ENCODE data around the gene DOCK8.

DOCK8 gene

DNA sequence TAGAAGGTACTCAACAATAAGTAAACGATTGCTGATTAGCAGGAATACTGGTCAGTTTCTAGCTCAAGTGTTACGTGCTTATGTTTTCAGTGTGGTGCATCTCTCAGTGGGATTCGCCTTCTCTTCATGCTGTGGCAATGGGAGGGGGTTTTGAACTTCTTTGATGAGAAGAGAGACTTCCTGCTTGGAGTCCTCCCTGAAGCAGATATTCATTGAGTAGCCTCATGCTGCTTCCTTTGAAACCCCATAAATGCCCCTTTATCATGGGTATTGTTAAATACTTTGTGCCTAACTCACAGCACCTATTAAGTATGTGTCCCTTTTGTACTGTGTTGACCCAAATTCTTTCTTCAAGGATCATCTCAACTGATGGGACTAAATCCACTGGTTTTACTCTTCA, 116.5 kb downstream of the DOCK8 start:
- TF ChIP-seq, protein P1, sequence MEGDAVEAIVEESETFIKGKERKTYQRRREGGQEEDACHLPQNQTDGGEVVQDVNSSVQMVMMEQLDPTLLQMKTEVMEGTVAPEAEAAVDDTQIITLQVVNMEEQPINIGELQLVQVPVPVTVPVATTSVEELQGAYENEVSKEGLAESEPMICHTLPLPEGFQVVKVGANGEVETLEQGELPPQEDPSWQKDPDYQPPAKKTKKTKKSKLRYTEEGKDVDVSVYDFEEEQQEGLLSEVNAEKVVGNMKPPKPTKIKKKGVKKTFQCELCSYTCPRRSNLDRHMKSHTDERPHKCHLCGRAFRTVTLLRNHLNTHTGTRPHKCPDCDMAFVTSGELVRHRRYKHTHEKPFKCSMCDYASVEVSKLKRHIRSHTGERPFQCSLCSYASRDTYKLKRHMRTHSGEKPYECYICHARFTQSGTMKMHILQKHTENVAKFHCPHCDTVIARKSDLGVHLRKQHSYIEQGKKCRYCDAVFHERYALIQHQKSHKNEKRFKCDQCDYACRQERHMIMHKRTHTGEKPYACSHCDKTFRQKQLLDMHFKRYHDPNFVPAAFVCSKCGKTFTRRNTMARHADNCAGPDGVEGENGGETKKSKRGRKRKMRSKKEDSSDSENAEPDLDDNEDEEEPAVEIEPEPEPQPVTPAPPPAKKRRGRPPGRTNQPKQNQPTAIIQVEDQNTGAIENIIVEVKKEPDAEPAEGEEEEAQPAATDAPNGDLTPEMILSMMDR (IDR thresholded peaks at IDR 0.05; ENCODE audit: low read depth, low read length, missing control alignments): no peak
- DNase-seq (ENCODE audit: extremely low read depth, low read depth): no peak
- H3K4me3 ChIP-seq (replicated peaks; ENCODE audit: low read depth, low read length): no peak overlapping the region

DNA sequence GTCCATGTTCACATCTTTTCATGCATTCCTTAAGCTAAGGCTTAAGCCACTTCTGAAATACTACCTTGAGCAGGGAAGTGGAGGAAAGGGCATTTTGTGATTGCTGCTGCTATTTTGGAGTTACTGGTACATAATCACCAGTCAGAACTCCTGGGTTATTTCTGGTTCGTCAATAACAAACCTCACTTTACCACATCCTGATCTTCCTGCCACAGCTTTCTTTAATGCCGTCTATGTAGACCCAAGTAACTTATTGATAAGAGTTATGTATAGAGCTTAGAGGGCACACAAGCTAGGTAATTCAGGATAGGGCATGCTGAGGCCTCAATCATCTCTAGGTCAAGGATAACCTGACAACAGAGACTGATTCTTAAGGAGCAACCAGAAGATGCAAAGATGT, 120.7 kb downstream of the DOCK8 start:
- H3K4me3 ChIP-seq (replicated peaks; ENCODE audit: low read depth, low read length): no peak overlapping the region
- TF ChIP-seq, protein P1 (IDR thresholded peaks at IDR 0.05; ENCODE audit: low read depth, low read length, missing control alignments): no peak
- no peak for DNase-seq (ENCODE audit: extremely low read depth, low read depth)

DNA sequence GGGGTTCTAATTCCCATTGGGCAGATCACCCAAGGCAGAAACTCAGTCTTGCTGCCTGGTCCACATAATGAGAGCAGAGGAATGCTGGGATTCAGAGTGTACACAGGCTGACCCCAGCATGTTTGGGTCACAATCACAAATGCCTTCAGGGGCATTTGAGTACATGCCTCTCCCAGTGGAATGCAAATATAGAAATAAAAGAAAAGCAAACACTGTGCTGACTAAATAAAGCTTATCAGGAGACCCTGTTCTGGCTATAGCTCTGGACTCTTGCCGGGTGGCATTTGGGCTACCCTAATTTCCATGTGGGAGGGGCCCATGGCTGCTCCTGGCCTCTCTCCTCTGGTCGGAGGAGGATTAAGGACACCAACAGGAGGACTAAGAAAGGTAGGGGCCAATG, 121.4 kb downstream of the DOCK8 start:
- TF ChIP-seq, protein P1 (IDR thresholded peaks at IDR 0.05; ENCODE audit: low read depth, low read length, missing control alignments): no peak
- DNase-seq (ENCODE audit: extremely low read depth, low read depth): no peak
- H3K4me3 ChIP-seq (replicated peaks; ENCODE audit: low read depth, low read length): no peak overlapping the region

DNA sequence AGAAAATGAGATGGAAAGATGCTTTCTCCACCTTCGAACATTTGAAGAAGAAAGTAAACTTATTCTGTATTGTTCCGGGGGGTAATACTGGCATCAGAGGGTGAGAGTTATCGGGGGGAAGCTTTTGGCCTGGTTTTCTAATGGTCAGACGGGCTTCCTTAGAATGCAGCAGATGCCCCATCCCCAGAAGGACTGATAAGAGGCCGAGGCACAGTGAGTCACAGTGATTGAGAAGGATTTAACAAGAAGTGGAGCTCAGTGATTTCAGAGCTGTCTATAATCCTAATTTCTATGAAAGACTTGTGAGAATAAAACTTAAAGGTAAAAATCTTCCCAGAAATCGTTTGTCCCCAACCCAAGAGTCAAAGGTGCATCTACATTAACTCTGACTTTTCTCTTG, 123.9 kb downstream of the DOCK8 start:
- H3K4me3 ChIP-seq (replicated peaks; ENCODE audit: low read depth, low read length): no peak overlapping the region
- DNase-seq (ENCODE audit: extremely low read depth, low read depth): no peak
- TF ChIP-seq, protein P1 (IDR thresholded peaks at IDR 0.05; ENCODE audit: low read depth, low read length, missing control alignments): no peak

DNA sequence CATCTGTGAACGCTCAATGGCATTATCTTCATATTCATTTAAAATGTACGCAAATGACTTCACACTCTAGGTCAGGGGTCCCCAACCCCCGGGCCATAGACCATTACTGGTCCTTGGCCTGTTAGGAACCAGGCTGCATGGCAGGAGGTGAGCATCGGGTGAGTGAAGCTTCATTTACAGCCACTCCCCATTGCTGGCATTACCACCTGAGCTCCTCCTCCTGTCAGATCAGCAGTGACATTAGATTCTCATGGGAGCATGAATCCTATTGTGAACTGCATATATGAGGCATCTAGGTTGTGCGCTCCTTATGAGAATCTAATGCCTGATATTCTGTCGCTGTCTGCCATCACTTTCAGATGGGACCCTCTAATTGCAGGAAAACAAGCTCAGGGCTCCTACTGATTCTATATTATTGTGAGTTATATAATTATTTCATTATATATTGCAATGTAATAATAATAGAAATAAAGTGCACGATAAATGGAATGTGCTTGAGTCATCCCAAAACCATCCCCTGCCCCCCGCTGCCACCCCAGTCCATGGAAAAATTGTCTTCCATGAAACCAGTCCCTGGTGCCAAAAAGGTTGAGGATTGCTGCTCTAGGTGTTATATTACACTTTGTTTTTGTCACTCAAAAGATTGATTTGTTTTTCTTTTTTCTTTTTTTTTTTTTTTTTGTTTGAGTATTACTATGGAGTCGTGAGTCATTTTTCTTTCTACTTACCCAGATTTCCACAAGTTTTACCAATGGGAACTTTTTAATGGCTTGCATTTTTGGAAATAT, 127.2 kb downstream of the DOCK8 start:
- TF ChIP-seq, protein P1 (IDR thresholded peaks at IDR 0.05; ENCODE audit: low read depth, low read length, missing control alignments): no peak
- H3K4me3 ChIP-seq (replicated peaks; ENCODE audit: low read depth, low read length): no peak overlapping the region
- DNase-seq (ENCODE audit: extremely low read depth, low read depth): no peak

DNA sequence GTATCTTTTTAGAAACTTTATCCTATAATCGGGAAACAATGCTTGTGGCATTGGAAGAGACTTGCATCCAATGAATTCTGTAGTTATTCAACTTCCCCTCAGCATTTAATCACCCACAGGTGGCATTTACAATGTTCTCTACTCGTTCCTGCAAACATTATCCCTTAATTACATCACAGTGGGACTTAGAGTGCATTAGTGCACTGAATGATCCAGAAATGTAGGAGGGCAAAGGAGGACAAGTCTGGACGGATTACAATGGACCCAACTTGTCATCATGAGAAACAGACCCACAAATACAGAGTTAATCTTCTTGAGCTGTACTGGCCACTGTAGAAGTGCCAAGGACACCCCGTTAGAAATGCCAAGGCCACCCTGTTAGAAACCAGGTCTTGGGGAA, 129.1 kb downstream of the DOCK8 start:
- H3K4me3 ChIP-seq (replicated peaks; ENCODE audit: low read depth, low read length): no peak overlapping the region
- TF ChIP-seq, protein P1 (IDR thresholded peaks at IDR 0.05; ENCODE audit: low read depth, low read length, missing control alignments): no peak
- DNase-seq (ENCODE audit: extremely low read depth, low read depth): no peak
